CMK (cell line): ENCODE results near the gene IMPDH1.

Source experiments
- DNase-seq: peaks from one replicate; pipeline ENCODE4 v3.0.0-alpha.2; 2010; ENCODE audit warnings: low read depth

Gene IMPDH1

GRCh38 chr7:128359939-128360338, 49.8 kb downstream of the IMPDH1 start:
- no peak for DNase-seq

GRCh38 chr7:128359336-128359735, 50.4 kb downstream of the IMPDH1 start:
- no peak for DNase-seq

GRCh38 chr7:128358233-128358632, 51.5 kb downstream of the IMPDH1 start:
- DNase-seq: no peak

GRCh38 chr7:128357217-128357613, 52.6 kb downstream of the IMPDH1 start:
- DNase-seq: no peak

GRCh38 chr7:128356546-128357216, 53.1 kb downstream of the IMPDH1 start:
- DNase-seq: no peak

- DNase-seq: no peak
Measured at GRCh38 chr7:128353610-128354009, 56.2 kb downstream of the IMPDH1 start.

GRCh38 chr7:128353189-128353588, 56.6 kb downstream of the IMPDH1 start:
- DNase-seq: no peak

GRCh38 chr7:128352636-128353035, 57.1 kb downstream of the IMPDH1 start:
- no peak for DNase-seq

GRCh38 chr7:128352153-128352537, 57.6 kb downstream of the IMPDH1 start:
- DNase-seq: no peak

GRCh38 chr7:128351296-128352152, 58.3 kb downstream of the IMPDH1 start:
- no peak for DNase-seq

- DNase-seq: no peak
Measured at GRCh38 chr7:128350708-128351295, 59.0 kb downstream of the IMPDH1 start.

- no peak for DNase-seq
Measured at GRCh38 chr7:128349466-128349825, 60.3 kb downstream of the IMPDH1 start.

- no peak for DNase-seq
Measured at GRCh38 chr7:128347647-128348097, 62.1 kb downstream of the IMPDH1 start.

GRCh38 chr7:128344431-128344774, 65.4 kb downstream of the IMPDH1 start:
- no peak for DNase-seq

GRCh38 chr7:128343554-128344430, 66.0 kb downstream of the IMPDH1 start, which contains the start of gene RBM28:
Gene RBM28, minus strand, starts transcription at chr7:128343908. Its CDS starts 115 bp downstream, at chr7:128343793.
- DNase-seq: peak; percentile 69
